WTC11 (cell line): ENCODE results near the gene ZNF652. TPM values are rescaled to one million over a fixed set of nuclear protein-coding genes. Genes with fewer than 3 reads are reported as not detected.

ENCODE experiments used
- ATAC-seq: fragments of 200-7000 bp; cut with Tn5 transposase; 2 replicates; pipeline ENCODE4 v1.10.0; 2021; ENCODE audit warnings: mild to moderate bottlenecking, moderate library complexity
- CTCF ChIA-PET: fragments of 300-600 bp; sonication (Branson Sonifier 250); formaldehyde crosslinking; loops from one replicate; lab custom pipeline; 2021; ENCODE audit warnings: antibody characterized with exemption; lab: Charles Lee
- POLR2A ChIA-PET: fragments of 350-600 bp; sonication (Branson Sonifier 250); formaldehyde crosslinking; loops from one replicate; lab custom pipeline; 2021; ENCODE audit warnings: antibody characterized with exemption; lab: Charles Lee
- DNase-seq: peaks from one replicate; pipeline ENCODE4 v3.0.0; 2021; ENCODE audit warnings: low spot score
- H3K27ac Mint-ChIP-seq: 2 replicates; pipeline ENCODE4 v1.8.0; 2021; ENCODE audit warnings: mixed read lengths
- H3K27me3 Mint-ChIP-seq: 2 replicates; pipeline ENCODE4 v1.8.0; 2021; ENCODE audit warnings: low read depth, mild to moderate bottlenecking, moderate library complexity, mixed read lengths
- H3K36me3 Mint-ChIP-seq: 2 replicates; pipeline ENCODE4 v1.8.0; 2021; ENCODE audit warnings: mixed read lengths
- H3K4me1 Mint-ChIP-seq: 2 replicates; pipeline ENCODE4 v1.8.0; 2022; ENCODE audit warnings: mixed read lengths
- H3K4me3 Mint-ChIP-seq: 2 replicates; pipeline ENCODE4 v1.8.0; 2021; ENCODE audit warnings: mild to moderate bottlenecking, moderate library complexity, mixed read lengths
- H3K9me3 Mint-ChIP-seq: 2 replicates; pipeline ENCODE4 v1.8.0; 2021; ENCODE audit warnings: mixed read lengths
- EMX1 ChIP-seq: fragments of 250-450 bp; sonication (Bioruptor Pico); IDR thresholded peaks from 2 replicates; pipeline ENCODE4 v1.8.0; 2021; ENCODE audit warnings: mild to moderate bottlenecking
- GRHL2 ChIP-seq: fragments of 250-450 bp; sonication (Bioruptor Pico); IDR thresholded peaks from 2 replicates; pipeline ENCODE4 v1.8.0; 2022; ENCODE audit warnings: mild to moderate bottlenecking, moderate library complexity; ENCODE audit not compliant: insufficient replicate concordance, severe bottlenecking
- NR1H2 ChIP-seq: sonication (generic); formaldehyde crosslinking; IDR thresholded peaks from 2 replicates; pipeline ENCODE4 v1.9.0; 2021; ENCODE audit warnings: mild to moderate bottlenecking, moderate library complexity, missing genetic modification reagents
- NR2C2 ChIP-seq: sonication (generic); formaldehyde crosslinking; IDR thresholded peaks from 2 replicates; pipeline ENCODE4 v1.8.0; 2022; ENCODE audit warnings: mild to moderate bottlenecking, missing genetic modification reagents
- SOX15 ChIP-seq: fragments of 250-450 bp; sonication (Bioruptor Pico); IDR thresholded peaks from 2 replicates; pipeline ENCODE4 v1.9.0; 2021; ENCODE audit warnings: mild to moderate bottlenecking
- ZNF671 ChIP-seq: fragments of 250-450 bp; sonication (Bioruptor Pico); IDR thresholded peaks from 2 replicates; pipeline ENCODE4 v1.8.0; 2021; ENCODE audit warnings: mild to moderate bottlenecking
- total RNA-seq: library from RNA; stranded (reverse); gene quantifications from 3 replicates; pipeline ENCODE4 v1.2.3, GENCODE V29; 2021
- TF ChIP-seq, protein P1 (sequence below): sonication (generic); formaldehyde crosslinking; IDR thresholded peaks from 2 replicates; pipeline ENCODE4 v1.8.0; 2022; ENCODE audit warnings: mild to moderate bottlenecking, missing genetic modification reagents
- TF ChIP-seq, protein P2 (sequence below): fragments of 250-450 bp; sonication (Bioruptor Pico); IDR thresholded peaks from 2 replicates; pipeline ENCODE4 v1.8.0; 2021; ENCODE audit warnings: mild to moderate bottlenecking
- TF ChIP-seq, protein P3 (sequence below): sonication (generic); formaldehyde crosslinking; conservative IDR thresholded peaks from 2 replicates; pipeline ENCODE4 v1.8.1; 2022; ENCODE audit warnings: mild to moderate bottlenecking, missing genetic modification reagents
- TF ChIP-seq, protein P4 (sequence below): sonication (generic); formaldehyde crosslinking; IDR thresholded peaks from 2 replicates; pipeline ENCODE4 v1.8.1; 2022; ENCODE audit warnings: mild to moderate bottlenecking, missing genetic modification reagents, moderate library complexity, borderline replicate concordance
- TF ChIP-seq, protein P5 (sequence below): sonication (generic); formaldehyde crosslinking; IDR thresholded peaks from 2 replicates; pipeline ENCODE4 v1.8.0; 2023; ENCODE audit warnings: mild to moderate bottlenecking, missing genetic modification reagents

ZNF652 gene
- total RNA-seq, 1 experiment from 2014 or later = 40.8 TPM

DNA sequence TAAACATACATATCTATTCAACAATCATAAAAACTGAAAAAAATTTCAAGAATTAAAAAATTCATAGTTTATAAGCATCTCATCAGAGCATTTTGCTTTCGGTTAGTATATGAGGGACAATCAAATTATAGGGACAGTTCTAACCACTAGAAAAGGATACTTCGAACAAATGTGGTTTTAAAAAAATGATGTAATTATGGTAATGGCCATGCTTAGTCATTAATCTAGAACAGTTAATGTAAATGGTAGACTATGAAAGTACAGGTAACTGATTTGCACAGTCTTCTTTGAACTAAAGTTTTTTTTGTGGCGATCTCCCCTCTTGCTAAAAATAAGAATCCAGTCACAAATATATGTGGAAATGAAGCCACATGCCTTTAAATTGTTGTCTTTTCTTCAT lies 67.9 kb downstream of the ZNF652 start:
- no peaks in the 10 kb centered on the region for H3K27me3 Mint-ChIP-seq
- TF ChIP-seq ZNF671 (no peak), EMX1 (CRISPR knock-in tag) (no peak), GRHL2 (no peak), SOX15 (CRISPR knock-in tag) (no peak), NR2C2 (no peak), NR1H2 (CRISPR knock-in tag) (no peak)
- TF ChIP-seq, protein P1, sequence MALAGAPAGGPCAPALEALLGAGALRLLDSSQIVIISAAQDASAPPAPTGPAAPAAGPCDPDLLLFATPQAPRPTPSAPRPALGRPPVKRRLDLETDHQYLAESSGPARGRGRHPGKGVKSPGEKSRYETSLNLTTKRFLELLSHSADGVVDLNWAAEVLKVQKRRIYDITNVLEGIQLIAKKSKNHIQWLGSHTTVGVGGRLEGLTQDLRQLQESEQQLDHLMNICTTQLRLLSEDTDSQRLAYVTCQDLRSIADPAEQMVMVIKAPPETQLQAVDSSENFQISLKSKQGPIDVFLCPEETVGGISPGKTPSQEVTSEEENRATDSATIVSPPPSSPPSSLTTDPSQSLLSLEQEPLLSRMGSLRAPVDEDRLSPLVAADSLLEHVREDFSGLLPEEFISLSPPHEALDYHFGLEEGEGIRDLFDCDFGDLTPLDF (CRISPR knock-in tag) = no peak
- H3K36me3 Mint-ChIP-seq = peaks cover 5% of the 10 kb centered on the region; the same call in 1 of the 2 replicates
- no peak for ATAC-seq
- H3K4me1 Mint-ChIP-seq = no peaks in the 10 kb centered on the region; the same call in 1 of the 2 replicates
- POLR2A ChIA-PET = interaction anchor here (0.6 kb wide), 2 partner anchors 46 to 71 kb away, joined by 5 read pairs; no protein-coding TSS in a partner anchor
- no peak for DNase-seq
- no peak overlapping the region for H3K4me3 Mint-ChIP-seq
- H3K9me3 Mint-ChIP-seq = no peaks in the 10 kb centered on the region
- CTCF ChIA-PET = interaction anchor here (0.7 kb wide), 1 partner anchor 1034 kb away, joined by 7 read pairs; no protein-coding TSS in a partner anchor
- no peak overlapping the region for H3K27ac Mint-ChIP-seq

DNA sequence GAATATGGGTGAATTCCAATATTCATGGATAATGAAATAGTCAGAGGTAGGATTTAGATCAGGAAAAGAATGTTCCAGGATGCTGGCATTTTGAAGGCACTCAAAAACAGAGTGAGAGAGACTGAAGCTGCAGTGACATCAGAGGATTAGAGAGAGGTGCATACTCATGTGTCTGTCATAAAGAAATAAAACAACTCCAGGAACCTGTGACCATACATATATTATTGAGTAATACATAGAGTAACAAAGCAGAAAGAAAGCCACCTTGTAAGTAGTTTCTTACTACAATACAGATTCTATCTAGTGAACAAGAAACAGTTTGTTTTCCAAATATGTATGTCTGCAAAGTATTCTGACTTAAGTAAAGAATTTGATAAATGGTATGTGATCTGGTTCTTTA lies 69.1 kb downstream of the ZNF652 start:
- H3K4me1 Mint-ChIP-seq = no peaks in the 10 kb centered on the region; the same call in 1 of the 2 replicates
- H3K27ac Mint-ChIP-seq = no peak overlapping the region
- ATAC-seq = no peak
- no peaks in the 10 kb centered on the region for H3K27me3 Mint-ChIP-seq
- TF ChIP-seq, protein P2, sequence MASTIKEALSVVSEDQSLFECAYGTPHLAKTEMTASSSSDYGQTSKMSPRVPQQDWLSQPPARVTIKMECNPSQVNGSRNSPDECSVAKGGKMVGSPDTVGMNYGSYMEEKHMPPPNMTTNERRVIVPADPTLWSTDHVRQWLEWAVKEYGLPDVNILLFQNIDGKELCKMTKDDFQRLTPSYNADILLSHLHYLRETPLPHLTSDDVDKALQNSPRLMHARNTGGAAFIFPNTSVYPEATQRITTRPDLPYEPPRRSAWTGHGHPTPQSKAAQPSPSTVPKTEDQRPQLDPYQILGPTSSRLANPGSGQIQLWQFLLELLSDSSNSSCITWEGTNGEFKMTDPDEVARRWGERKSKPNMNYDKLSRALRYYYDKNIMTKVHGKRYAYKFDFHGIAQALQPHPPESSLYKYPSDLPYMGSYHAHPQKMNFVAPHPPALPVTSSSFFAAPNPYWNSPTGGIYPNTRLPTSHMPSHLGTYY = no peak
- TF ChIP-seq, protein P3, sequence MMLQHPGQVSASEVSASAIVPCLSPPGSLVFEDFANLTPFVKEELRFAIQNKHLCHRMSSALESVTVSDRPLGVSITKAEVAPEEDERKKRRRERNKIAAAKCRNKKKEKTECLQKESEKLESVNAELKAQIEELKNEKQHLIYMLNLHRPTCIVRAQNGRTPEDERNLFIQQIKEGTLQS = no peak
- TF ChIP-seq, protein P4, sequence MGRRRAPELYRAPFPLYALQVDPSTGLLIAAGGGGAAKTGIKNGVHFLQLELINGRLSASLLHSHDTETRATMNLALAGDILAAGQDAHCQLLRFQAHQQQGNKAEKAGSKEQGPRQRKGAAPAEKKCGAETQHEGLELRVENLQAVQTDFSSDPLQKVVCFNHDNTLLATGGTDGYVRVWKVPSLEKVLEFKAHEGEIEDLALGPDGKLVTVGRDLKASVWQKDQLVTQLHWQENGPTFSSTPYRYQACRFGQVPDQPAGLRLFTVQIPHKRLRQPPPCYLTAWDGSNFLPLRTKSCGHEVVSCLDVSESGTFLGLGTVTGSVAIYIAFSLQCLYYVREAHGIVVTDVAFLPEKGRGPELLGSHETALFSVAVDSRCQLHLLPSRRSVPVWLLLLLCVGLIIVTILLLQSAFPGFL = no peak
- TF ChIP-seq, all 79 proteins: peak for 0
- CTCF ChIA-PET = interaction anchor here (0.6 kb wide), 1 partner anchor 13 kb away, joined by 3 read pairs; no protein-coding TSS in a partner anchor
- no peak overlapping the region for H3K4me3 Mint-ChIP-seq
- no peak for DNase-seq
- peaks cover 1% of the 10 kb centered on the region; the same call in 1 of the 2 replicates for H3K36me3 Mint-ChIP-seq
- H3K9me3 Mint-ChIP-seq = no peaks in the 10 kb centered on the region
- POLR2A ChIA-PET = no interaction called here

DNA sequence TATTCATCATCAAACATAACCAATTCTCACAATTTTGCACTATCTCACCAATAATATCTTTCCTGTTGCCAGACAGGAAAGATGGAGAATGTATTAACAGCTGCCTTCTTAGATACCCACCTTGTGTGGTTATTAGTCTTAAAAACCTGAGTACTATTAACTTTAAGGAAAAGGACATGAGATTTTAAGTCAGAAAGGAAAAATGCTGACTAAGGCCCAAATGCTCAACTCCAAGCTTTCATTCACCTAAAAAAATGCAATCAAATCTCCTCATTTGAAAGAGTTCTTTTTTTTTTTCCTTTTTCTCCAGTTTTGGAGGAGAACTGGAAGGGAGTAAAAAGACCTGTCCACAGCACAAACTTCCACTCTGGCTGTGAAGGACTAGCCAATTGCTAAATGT lies 70.1 kb downstream of the ZNF652 start:
- H3K36me3 Mint-ChIP-seq = no peaks in the 10 kb centered on the region
- TF ChIP-seq, protein P5, sequence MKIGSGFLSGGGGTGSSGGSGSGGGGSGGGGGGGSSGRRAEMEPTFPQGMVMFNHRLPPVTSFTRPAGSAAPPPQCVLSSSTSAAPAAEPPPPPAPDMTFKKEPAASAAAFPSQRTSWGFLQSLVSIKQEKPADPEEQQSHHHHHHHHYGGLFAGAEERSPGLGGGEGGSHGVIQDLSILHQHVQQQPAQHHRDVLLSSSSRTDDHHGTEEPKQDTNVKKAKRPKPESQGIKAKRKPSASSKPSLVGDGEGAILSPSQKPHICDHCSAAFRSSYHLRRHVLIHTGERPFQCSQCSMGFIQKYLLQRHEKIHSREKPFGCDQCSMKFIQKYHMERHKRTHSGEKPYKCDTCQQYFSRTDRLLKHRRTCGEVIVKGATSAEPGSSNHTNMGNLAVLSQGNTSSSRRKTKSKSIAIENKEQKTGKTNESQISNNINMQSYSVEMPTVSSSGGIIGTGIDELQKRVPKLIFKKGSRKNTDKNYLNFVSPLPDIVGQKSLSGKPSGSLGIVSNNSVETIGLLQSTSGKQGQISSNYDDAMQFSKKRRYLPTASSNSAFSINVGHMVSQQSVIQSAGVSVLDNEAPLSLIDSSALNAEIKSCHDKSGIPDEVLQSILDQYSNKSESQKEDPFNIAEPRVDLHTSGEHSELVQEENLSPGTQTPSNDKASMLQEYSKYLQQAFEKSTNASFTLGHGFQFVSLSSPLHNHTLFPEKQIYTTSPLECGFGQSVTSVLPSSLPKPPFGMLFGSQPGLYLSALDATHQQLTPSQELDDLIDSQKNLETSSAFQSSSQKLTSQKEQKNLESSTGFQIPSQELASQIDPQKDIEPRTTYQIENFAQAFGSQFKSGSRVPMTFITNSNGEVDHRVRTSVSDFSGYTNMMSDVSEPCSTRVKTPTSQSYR (CRISPR knock-in tag) = no peak
- TF ChIP-seq, all 79 proteins: peak for 0
- Mint-ChIP-seq H3K9me3 (no peaks in the 10 kb centered on the region), H3K4me3 (no peak overlapping the region), H3K27ac (peak overlapping the region; percentile 34), H3K27me3 (no peaks in the 10 kb centered on the region), H3K4me1 (no peaks in the 10 kb centered on the region; the same call in 1 of the 2 replicates)
- CTCF ChIA-PET = interaction anchor here (1.0 to 2.9 kb wide), 12 partner anchors 9 to 116 kb away, joined by 3 to 30 read pairs (median 6); partner anchors contain the start of gene PHOSPHO1
- DNase-seq (no peak), ATAC-seq (no peak)
- POLR2A ChIA-PET = no interaction called here
